ENCODE data around the gene MKLN1.

GRCh38 chr7:131412031-131412430, 84.4 kb downstream of the MKLN1 start:
- TF ChIP-seq CTCF (IDR thresholded peaks at IDR 0.05), result no peak
- no peak for TF ChIP-seq EZH2 (IDR thresholded peaks at IDR 0.05; ENCODE audit: borderline replicate concordance, insufficient read depth, low read depth, low read length, poor library complexity, severe bottlenecking)

All from B cell (primary cell).